ENCODE results near the gene TMEM145.
"Not testable (repeated sequence)": the region's sequence is repeated elsewhere in the genome, so short reads cannot be mapped to it uniquely, and the experiment has no call there.

The TMEM145 gene

DNA sequence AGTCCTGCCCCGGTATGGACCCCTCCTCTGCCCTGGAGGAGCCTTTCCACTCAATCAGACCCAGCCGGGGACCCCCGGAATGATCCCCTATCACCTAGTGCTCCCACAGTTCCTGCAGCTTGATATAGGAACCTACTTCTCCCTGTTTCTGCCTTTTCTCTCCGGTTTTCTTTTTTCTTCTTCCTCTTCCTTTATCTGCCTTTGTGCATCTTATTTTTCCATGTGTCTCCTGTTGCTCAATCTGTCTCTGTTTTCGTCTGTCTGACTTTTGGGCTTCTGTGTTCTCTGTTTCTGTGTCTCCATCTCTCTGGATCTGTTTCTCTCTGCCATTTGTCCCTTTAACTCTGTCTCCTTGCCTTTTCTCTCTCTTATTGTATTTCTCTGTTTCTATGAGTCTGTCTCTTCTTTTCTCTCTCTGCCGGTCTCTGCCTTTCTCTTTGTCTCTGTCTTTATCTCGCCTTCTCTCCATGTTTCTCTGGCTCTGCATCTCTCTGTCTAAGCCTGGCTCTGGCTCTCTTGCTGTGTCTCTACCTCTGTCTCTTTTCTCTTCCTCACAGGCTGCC lies 22.3 kb downstream of the TMEM145 start:
- Histone ChIP-seq H3K4me3 (ENCODE audit: low read length) (no peak overlapping the region), H3K9me2 (replicated peaks; ENCODE audit: control insufficient read depth, low read length) (no peaks in the 10 kb centered on the region), H3K79me2 (ENCODE audit: control insufficient read depth, low read length) (peaks cover 9% of the 10 kb centered on the region), H3K4me1 (ENCODE audit: control insufficient read depth, low read length) (peaks cover 16% of the 10 kb centered on the region), H3K27me3 (ENCODE audit: control insufficient read depth, low read length) (no peaks in the 10 kb centered on the region), H3K9me3 (ENCODE audit: control insufficient read depth, insufficient read depth, low read length) (no peaks in the 10 kb centered on the region), H4K20me1 (ENCODE audit: control insufficient read depth, insufficient read depth, low read depth, low read length) (no peaks in the 10 kb centered on the region), H3F3A (ENCODE audit: control insufficient read depth, insufficient read depth) (no peaks in the 10 kb centered on the region), H3K4me2 (ENCODE audit: low read length) (no peak overlapping the region), H3K27ac (ENCODE audit: low read depth, low read length) (no peak overlapping the region), H3K36me3 (ENCODE audit: control insufficient read depth, low read length) (peaks cover 10% of the 10 kb centered on the region; the same call in 1 of the 2 replicates)
- no peak for TF ChIP-seq EZH2phosphoT487 (IDR thresholded peaks at IDR 0.05; ENCODE audit: borderline replicate concordance, low read length)
- TF ChIP-seq, protein P1, sequence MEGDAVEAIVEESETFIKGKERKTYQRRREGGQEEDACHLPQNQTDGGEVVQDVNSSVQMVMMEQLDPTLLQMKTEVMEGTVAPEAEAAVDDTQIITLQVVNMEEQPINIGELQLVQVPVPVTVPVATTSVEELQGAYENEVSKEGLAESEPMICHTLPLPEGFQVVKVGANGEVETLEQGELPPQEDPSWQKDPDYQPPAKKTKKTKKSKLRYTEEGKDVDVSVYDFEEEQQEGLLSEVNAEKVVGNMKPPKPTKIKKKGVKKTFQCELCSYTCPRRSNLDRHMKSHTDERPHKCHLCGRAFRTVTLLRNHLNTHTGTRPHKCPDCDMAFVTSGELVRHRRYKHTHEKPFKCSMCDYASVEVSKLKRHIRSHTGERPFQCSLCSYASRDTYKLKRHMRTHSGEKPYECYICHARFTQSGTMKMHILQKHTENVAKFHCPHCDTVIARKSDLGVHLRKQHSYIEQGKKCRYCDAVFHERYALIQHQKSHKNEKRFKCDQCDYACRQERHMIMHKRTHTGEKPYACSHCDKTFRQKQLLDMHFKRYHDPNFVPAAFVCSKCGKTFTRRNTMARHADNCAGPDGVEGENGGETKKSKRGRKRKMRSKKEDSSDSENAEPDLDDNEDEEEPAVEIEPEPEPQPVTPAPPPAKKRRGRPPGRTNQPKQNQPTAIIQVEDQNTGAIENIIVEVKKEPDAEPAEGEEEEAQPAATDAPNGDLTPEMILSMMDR (IDR thresholded peaks at IDR 0.05; ENCODE audit: low read depth, low read length, poor library complexity, severe bottlenecking), result no peak

DNA sequence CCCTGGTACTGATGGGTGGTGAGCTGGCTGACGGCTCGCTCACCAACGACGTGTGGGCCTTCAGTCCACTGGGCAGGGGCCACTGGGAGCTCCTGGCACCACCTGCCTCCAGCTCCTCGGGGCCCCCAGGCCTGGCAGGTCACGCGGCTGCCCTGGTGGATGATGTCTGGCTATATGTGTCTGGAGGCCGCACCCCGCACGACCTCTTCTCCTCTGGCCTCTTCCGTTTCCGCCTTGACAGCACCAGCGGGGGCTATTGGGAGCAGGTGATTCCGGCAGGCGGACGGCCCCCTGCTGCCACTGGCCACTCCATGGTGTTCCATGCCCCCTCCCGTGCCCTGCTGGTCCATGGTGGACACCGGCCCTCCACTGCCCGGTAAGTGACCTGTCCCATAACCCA lies 22.9 kb downstream of the TMEM145 start:
- Histone ChIP-seq H3K4me1 (ENCODE audit: control insufficient read depth, low read length) (peaks cover 16% of the 10 kb centered on the region), H3K4me3 (ENCODE audit: low read length) (no peak overlapping the region), H3F3A (ENCODE audit: control insufficient read depth, insufficient read depth) (no peaks in the 10 kb centered on the region), H3K9me2 (replicated peaks; ENCODE audit: control insufficient read depth, low read length) (no peaks in the 10 kb centered on the region), H3K79me2 (ENCODE audit: control insufficient read depth, low read length) (peaks cover 4% of the 10 kb centered on the region), H3K27me3 (ENCODE audit: control insufficient read depth, low read length) (no peaks in the 10 kb centered on the region), H3K9me3 (ENCODE audit: control insufficient read depth, insufficient read depth, low read length) (no peaks in the 10 kb centered on the region), H4K20me1 (ENCODE audit: control insufficient read depth, insufficient read depth, low read depth, low read length) (no peaks in the 10 kb centered on the region), H3K4me2 (ENCODE audit: low read length) (no peak overlapping the region), H3K27ac (ENCODE audit: low read depth, low read length) (no peak overlapping the region), H3K36me3 (ENCODE audit: control insufficient read depth, low read length) (peaks cover 10% of the 10 kb centered on the region; the same call in 1 of the 2 replicates)
- TF ChIP-seq, protein P1 (IDR thresholded peaks at IDR 0.05; ENCODE audit: low read depth, low read length, poor library complexity, severe bottlenecking), result no peak
- TF ChIP-seq EZH2phosphoT487 (IDR thresholded peaks at IDR 0.05; ENCODE audit: borderline replicate concordance, low read length), result no peak

DNA sequence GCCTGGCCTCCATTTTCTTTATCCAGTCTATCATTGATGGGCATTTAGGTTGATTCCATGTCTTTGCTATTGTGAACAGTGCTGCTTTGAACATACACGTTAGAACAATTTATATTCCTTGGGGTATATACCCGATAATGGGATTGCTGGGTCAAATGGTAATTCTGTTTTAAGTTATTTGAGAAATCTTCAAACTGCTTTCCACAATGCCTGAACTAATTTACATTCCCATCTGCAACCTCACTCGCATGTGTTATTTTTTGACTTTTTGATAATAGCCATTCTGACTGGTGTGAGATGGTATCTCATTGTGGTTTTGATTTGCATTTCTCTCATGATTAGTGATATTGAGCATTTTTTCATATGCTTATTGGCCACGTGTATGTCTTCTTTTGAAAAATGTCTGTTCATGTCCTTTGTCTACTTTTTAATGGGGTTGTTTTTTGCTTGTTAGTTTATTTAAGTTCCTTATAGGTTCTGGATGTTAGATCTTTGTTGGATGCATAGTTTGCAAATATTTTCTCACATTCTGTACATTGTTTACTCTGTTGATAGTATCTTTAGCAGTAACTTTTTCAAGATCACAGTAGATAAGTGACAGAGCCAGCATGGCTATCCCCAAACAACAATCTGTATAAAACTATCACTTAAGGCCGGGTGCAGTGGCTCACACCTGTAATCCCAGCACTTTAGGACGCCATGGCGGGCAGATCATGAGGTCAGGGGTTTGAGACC lies 26.2 kb downstream of the TMEM145 start:
- H3K9me2 ChIP-seq (replicated peaks; ENCODE audit: control insufficient read depth, low read length), result not testable (repeated sequence)

DNA sequence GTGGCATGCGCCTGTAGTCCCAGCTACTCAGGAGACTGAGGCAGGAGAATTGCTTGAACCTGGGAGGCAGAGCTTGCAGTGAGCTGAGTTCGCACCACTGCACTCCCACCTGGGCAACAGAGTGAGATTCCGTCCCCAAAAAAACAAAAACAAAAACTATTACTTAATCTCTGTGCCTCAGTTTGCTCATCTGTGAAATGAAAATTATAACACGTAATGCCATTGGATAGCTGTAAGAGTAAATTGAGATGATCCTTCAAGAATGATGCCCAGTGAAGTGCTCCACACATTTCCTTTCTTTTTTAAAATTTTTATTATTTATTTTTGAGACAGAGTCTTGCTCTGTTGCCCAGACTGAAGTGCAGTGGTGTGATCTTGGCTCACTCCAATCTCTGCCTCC lies 26.8 kb downstream of the TMEM145 start:
- not testable (repeated sequence) for H3K27me3 ChIP-seq (ENCODE audit: control insufficient read depth, low read length); H3F3A ChIP-seq (ENCODE audit: control insufficient read depth, insufficient read depth); H3K36me3 ChIP-seq (ENCODE audit: control insufficient read depth, low read length); H3K4me3 ChIP-seq (ENCODE audit: low read length); H3K27ac ChIP-seq (ENCODE audit: low read depth, low read length); H3K4me1 ChIP-seq (ENCODE audit: control insufficient read depth, low read length); H3K9me3 ChIP-seq (ENCODE audit: control insufficient read depth, insufficient read depth, low read length); H3K79me2 ChIP-seq (ENCODE audit: control insufficient read depth, low read length); H3K9me2 ChIP-seq (replicated peaks; ENCODE audit: control insufficient read depth, low read length); H3K4me2 ChIP-seq (ENCODE audit: low read length); H4K20me1 ChIP-seq (ENCODE audit: control insufficient read depth, insufficient read depth, low read depth, low read length)

More for the DNA sequence above, 26.2 kb downstream of the TMEM145 start:
- not testable (repeated sequence) for H3K36me3 ChIP-seq (ENCODE audit: control insufficient read depth, low read length); H3F3A ChIP-seq (ENCODE audit: control insufficient read depth, insufficient read depth); H3K79me2 ChIP-seq (ENCODE audit: control insufficient read depth, low read length); H3K4me3 ChIP-seq (ENCODE audit: low read length); H4K20me1 ChIP-seq (ENCODE audit: control insufficient read depth, insufficient read depth, low read depth, low read length); H3K27me3 ChIP-seq (ENCODE audit: control insufficient read depth, low read length); H3K27ac ChIP-seq (ENCODE audit: low read depth, low read length); H3K4me1 ChIP-seq (ENCODE audit: control insufficient read depth, low read length); H3K9me3 ChIP-seq (ENCODE audit: control insufficient read depth, insufficient read depth, low read length)
- H3K4me2 ChIP-seq (ENCODE audit: low read length), result peak overlapping the region; percentile 10; the same call in 1 of the 2 replicates
